ENCODE data around the gene PPP3CA.
A peak's percentile ranks its signal among the peaks of the same experiment; 100 is the strongest.
"Not testable (repeated sequence)": the region's sequence is repeated elsewhere in the genome, so short reads cannot be mapped to it uniquely, and the experiment has no call there.

Gene PPP3CA

GRCh38 chr4:101035487-101035886 lies 311.8 kb downstream of the PPP3CA start:
- H3K27ac ChIP-seq = no peak overlapping the region
- no peak for DNase-seq (ENCODE audit: low read depth, low spot score)

DNA sequence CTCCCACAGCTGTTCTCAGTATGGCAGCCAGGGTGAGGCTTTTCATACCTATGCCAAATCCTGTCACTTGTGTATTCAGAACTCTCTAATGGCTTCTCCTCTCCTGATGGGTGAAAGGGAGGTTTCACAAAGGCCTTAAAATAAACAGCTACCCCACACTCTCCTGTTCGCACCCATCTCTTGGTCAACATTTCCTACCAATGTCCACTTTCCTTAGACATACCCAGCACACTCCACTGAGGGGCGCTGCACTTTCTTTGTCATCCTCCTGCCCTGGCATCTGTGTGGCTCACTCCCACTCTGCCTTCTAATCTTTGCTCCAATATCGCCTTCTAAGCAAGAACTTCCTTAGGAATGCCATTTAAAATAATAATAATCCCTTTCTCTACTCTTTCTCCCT lies 313.3 kb downstream of the PPP3CA start:
- no peak overlapping the region for H3K27ac ChIP-seq
- no peak for DNase-seq (ENCODE audit: low read depth, low spot score)

DNA sequence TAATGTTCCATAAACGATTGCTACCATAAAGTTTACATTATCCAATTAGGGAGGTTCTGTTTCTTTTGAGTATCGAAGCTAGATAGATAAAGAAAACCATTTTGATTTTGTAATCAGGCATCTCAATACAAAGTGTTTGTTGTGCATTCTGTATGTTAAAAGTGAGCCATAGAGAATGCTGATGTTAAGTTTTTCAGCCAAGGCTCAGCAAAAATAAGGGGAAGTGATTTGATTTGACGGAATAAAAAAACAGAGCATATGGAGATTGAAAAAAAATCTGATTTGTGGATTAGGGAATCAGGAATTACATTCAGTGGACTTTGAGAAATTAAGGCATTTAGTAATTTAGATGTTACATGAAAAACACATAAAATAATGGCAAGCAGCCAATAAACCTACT lies 314.8 kb downstream of the PPP3CA start:
- no peak for DNase-seq (ENCODE audit: low read depth, low spot score)
- H3K27ac ChIP-seq = no peak overlapping the region

GRCh38 chr4:101031971-101032370 lies 315.4 kb downstream of the PPP3CA start:
- no peak for DNase-seq (ENCODE audit: low read depth, low spot score)
- H3K27ac ChIP-seq = no peak overlapping the region

DNA sequence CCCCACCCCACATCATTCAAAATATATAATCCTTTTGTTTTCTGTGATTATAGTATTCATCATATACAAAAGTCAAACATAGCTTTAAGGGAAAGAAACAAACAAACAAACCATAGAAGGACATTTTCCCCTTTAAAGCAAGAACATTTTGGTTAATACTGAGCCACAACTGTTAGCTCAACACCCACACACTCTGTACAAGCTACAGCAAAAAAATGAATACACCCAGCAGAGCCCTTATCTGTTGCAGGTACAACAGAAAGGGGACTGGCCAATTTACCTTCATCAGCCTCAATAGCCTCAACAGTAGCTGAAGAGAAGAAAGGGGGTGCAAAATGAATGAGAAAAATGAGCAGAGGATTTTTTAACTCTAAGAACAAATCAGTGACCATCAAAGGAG lies 318.4 kb downstream of the PPP3CA start:
- H3K27ac ChIP-seq = no peak overlapping the region

DNA sequence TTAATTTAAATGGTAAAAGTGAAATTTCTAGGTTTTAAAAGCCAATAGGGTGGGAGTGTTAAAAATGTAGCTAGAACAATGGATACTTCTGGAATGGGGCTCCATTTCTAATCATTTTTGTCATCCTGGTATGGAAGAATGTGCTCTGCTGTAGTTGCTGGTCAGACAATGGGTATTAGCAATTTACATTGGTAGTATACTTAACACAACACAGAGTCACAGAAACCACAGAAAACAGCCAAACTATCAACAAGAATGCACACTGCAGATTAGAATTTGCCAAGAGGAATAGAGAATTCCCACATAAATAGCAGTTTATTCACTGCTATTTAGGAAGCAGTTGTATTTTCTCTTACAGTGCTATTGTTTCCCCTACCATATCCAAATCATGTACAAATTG lies 319.6 kb downstream of the PPP3CA start:
- no peak for DNase-seq (ENCODE audit: low read depth, low spot score)

More for the DNA sequence above, 318.4 kb downstream of the PPP3CA start:
- DNase-seq (ENCODE audit: low read depth, low spot score) = no peak

GRCh38 chr4:101025755-101026154 lies 321.6 kb downstream of the PPP3CA start:
- no peak for DNase-seq (ENCODE audit: low read depth, low spot score)
- H3K27ac ChIP-seq = no peak overlapping the region

More for the DNA sequence above, 319.6 kb downstream of the PPP3CA start:
- no peak overlapping the region for H3K27ac ChIP-seq

DNA sequence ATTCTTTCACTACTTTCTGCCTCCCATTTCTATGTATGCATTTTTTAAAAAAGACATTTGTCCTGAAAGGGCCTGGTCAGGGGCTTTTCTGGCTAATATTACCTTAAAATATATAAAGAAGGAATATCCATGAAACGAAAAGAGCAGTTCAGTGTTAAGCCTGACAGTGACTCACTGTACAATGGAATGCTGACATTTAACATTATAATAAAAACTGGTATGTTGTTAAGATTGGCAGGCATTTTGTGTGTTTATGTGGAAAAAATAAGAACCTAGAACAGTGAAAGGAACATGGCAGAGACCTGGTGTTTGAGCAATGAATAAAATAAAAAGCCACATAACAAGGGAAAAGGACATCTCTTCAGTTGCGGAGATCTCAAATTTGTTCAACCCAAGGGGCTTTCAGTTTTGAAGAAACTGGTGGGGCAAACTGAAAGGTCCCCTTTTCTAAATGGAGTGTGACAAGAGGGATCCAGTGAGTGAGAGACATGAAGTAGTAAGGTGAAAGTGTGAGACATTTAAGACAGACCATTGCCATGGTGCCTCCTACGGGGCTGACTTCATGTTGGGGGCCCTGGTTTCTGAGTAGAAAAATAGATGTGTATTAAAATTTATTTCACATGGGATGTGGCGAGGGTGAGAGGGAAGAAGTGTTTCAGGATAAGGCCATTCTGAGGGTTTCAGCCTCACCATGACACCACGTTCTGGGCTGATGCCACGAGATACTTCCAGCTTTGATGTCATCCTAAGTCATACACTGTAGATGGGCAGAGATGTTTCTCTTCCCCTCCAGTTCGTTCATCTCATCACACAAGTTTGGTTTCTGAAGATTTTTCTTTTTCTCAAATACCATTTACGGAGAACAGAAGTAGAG lies 324.9 kb downstream of the PPP3CA start:
- H3K27ac ChIP-seq = peak overlapping the region; percentile 79
- no peak for DNase-seq (ENCODE audit: low read depth, low spot score)

DNA sequence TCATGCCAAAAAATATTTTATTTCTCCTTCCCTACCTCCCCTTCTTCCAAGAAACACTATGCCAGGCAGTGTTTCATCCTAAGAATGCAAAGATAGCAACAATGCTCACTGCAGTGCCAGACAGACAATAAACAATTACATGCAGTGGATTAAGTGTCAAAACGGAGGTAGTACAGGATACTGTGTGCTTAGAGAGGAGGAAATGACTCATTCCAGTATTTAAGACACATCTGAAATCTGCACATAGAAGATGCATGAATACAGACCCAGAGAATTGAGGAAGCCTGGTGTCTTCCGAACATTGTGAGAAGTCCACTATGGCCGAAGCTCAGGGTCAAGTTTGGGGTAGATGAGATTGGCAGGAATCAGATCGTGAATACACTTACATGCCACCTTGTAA lies 326.4 kb downstream of the PPP3CA start:
- DNase-seq (ENCODE audit: low read depth, low spot score) = peak; percentile 29
- peak overlapping the region; percentile 79 for H3K27ac ChIP-seq

- peak overlapping the region; percentile 79 for H3K27ac ChIP-seq
- peak; percentile 39 for DNase-seq (ENCODE audit: low read depth, low spot score)
Measured at GRCh38 chr4:101019941-101020401, 327.4 kb downstream of the PPP3CA start.

DNA sequence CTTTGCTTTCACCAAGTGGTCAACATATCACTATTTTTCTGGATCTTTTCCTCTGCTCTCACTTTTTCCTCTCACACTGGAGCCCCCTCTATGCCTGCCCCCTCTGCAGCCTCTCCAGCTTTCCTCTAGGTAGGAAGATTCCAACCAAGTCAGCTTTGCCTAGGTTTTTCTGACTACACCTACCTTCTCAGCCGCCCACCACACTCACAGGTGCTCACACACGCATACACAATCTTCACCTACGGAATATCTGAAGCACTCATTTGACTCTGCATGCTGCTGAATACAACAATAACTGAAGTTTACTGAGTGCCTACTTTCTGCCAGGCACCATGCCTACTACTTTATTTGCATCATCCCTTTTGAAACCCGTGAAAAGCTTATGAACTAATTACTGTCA lies 328.0 kb downstream of the PPP3CA start:
- H3K27ac ChIP-seq = peak overlapping the region; percentile 79
- no peak for DNase-seq (ENCODE audit: low read depth, low spot score)

DNA sequence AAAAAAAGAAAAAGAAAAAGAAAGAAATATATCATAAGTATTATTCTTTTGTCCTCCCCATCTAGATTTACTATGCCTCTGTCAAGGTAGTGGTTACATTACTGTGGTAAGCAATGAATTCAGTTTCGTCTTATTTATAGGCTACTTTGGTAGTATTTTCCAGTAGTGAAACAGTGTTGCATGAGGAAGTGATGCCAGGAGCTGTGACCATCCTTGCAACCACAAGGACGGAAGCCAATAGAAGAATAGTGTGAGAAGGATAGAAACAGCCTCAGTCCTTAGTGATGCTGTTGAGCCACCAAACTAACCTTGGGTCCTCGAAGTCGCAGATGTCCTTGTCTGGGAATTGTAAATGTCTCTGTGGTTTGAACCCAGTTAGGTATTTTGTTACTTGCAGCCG lies 328.5 kb downstream of the PPP3CA start:
- no peak for DNase-seq (ENCODE audit: low read depth, low spot score)
- no peak overlapping the region for H3K27ac ChIP-seq

GRCh38 chr4:101014417-101014816 lies 332.9 kb downstream of the PPP3CA start:
- DNase-seq (ENCODE audit: low read depth, low spot score) = no peak
- no peak overlapping the region for H3K27ac ChIP-seq

GRCh38 chr4:101010987-101011386 lies 336.3 kb downstream of the PPP3CA start:
- no peak overlapping the region for H3K27ac ChIP-seq
- DNase-seq (ENCODE audit: low read depth, low spot score) = no peak

DNA sequence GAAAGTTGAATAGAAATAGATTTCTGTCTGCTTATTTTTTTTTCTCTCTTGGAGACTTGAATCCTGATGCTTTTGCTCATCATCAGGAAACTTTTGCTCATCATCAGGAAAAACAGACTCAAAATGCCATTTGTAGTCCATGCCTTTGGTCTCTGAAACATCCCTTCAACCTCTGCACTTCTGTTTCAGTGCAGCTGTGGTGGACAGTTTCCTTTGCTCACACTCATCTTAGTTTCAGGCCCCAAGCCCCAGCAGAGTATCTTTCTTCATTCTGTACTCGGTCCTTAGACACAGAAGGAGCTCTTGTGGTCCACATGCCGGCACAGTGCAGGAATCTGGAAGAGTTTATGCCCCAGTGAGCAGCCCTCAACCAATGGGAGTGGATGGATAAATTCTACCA lies 337.9 kb downstream of the PPP3CA start:
- no peak for DNase-seq (ENCODE audit: low read depth, low spot score)

GRCh38 chr4:101008503-101008902 lies 338.8 kb downstream of the PPP3CA start:
- no peak overlapping the region for H3K27ac ChIP-seq
- no peak for DNase-seq (ENCODE audit: low read depth, low spot score)

More for the DNA sequence above, 337.9 kb downstream of the PPP3CA start:
- H3K27ac ChIP-seq = no peak overlapping the region

GRCh38 chr4:101005659-101006058 lies 341.7 kb downstream of the PPP3CA start:
- no peak overlapping the region for H3K27ac ChIP-seq
- no peak for DNase-seq (ENCODE audit: low read depth, low spot score)

- H3K27ac ChIP-seq = no peak overlapping the region
- no peak for DNase-seq (ENCODE audit: low read depth, low spot score)
Measured at GRCh38 chr4:101000496-101000895, 346.8 kb downstream of the PPP3CA start.

DNA sequence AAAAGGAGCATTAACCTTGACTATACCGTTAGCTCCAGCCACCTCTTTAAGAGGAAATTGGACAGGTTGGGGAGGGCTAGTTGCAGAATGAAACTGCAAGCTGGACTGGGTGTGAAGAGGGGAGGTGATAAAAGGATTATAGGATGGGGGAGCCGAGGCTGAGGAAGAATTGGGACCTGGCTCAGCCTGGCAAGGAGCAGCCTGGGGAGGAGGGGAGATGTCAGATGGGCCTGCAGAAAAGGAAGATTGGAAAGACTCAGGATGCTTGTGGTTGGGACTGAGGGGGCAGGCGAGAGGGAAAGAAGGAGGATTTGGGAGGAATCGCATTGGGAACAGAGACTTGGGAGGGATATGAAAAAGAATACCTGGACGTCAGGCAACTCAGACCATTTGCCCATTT lies 351.7 kb downstream of the PPP3CA start:
- DNase-seq (ENCODE audit: low read depth, low spot score) = no peak
- no peak overlapping the region for H3K27ac ChIP-seq

DNA sequence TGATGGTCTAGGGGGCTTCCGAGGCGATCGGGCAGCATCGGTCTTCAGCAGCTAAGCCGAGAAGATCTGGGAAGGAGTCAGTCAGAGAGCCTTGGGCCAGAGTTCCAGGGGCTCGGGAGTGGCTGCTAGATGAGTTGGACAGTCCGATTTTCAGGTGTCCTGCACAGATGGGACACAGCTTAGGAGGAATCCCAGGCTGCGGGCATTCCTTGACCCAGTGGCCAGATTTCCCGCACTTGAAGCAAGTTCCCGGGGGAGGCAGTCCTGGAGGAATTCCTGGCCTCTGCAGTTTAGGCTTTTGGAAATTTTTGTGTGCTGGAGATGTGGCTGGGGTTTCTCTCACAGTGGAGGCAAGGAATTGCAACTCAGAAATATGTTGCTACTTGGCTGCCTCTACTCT lies 352.3 kb downstream of the PPP3CA start:
- not testable (repeated sequence) for DNase-seq (ENCODE audit: low read depth, low spot score); H3K27ac ChIP-seq

GRCh38 chr4:100991332-100992069 lies 355.8 kb downstream of the PPP3CA start:
- not testable (repeated sequence) for H3K27ac ChIP-seq; DNase-seq (ENCODE audit: low read depth, low spot score)

Measured in epithelial cell of prostate (primary cell).